K562 (cell line): ENCODE results near the gene MYL12B. TPM values are rescaled to one million over a fixed set of nuclear protein-coding genes. Genes with fewer than 3 reads are reported as not detected.

Experiments
- BCLAF1 ChIP-seq, 2 experiments: fragments of 450-650 bp in 1 of 2; IDR thresholded peaks; 2 replicates each; pipeline ENCODE4 v1.6.1; 2011 to 2017; ENCODE audit warnings: low read depth in 2 of 2, antibody characterized with exemption in 1 of 2, borderline replicate concordance in 1 of 2, low read length in 1 of 2, mild to moderate bottlenecking in 1 of 2, mixed read lengths in 1 of 2; ENCODE audit not compliant: control insufficient read depth in 1 of 2
- CAMTA2 ChIP-seq: fragments of 250-450 bp; sonication (Bioruptor Pico); conservative IDR thresholded peaks from 2 replicates; pipeline ENCODE4 v1.5.1; 2022
- CHCHD3 ChIP-seq: fragments of 250-450 bp; sonication (Bioruptor Pico); IDR thresholded peaks from 2 replicates; pipeline ENCODE4 v2.1.2; 2022; ENCODE audit warnings: mild to moderate bottlenecking
- ETV1 ChIP-seq: fragments of 450-650 bp; conservative IDR thresholded peaks from 2 replicates; pipeline ENCODE4 v1.6.1; 2016; ENCODE audit warnings: missing genetic modification characterization, control low read depth, low read depth, missing compliant biosample characterization
- HIVEP1 ChIP-seq: fragments of 250-450 bp; sonication (Bioruptor Pico); IDR thresholded peaks from 2 replicates; pipeline ENCODE4 v1.4.0; 2020; ENCODE audit warnings: mild to moderate bottlenecking
- HLTF ChIP-seq: fragments of 450-650 bp; IDR thresholded peaks from 2 replicates; pipeline ENCODE4 v1.6.1; 2016
- RBFOX2 ChIP-seq: fragments of 200-400 bp; formaldehyde crosslinking; IDR thresholded peaks from 2 replicates; pipeline ENCODE4 v1.6.1; 2017; ENCODE audit warnings: low read depth, mild to moderate bottlenecking, low read length, moderate library complexity
- TCFL5 ChIP-seq: fragments of 250-450 bp; sonication (Bioruptor Pico); conservative IDR thresholded peaks from 2 replicates; pipeline ENCODE4 v1.6.1; 2021; ENCODE audit warnings: mild to moderate bottlenecking, moderate library complexity, matching md5 sums
- TRIM25 ChIP-seq: fragments of 450-650 bp; IDR thresholded peaks from 2 replicates; pipeline ENCODE4 v1.7.0; 2016; ENCODE audit warnings: borderline replicate concordance
- YBX1 ChIP-seq: fragments of 450-650 bp; IDR thresholded peaks from 2 replicates; pipeline ENCODE4 v1.7.1; 2016; ENCODE audit warnings: mild to moderate bottlenecking
- ZBTB17 ChIP-seq: fragments of 450-650 bp; formaldehyde crosslinking; IDR thresholded peaks from 2 replicates; pipeline ENCODE4 v1.4.0; 2020; ENCODE audit warnings: mild to moderate bottlenecking
- ZFP30 ChIP-seq: fragments of 250-450 bp; sonication (Bioruptor Pico); IDR thresholded peaks from 2 replicates; pipeline ENCODE4 v1.8.0; 2022; ENCODE audit warnings: moderate library complexity, mild to moderate bottlenecking, inconsistent platforms, borderline replicate concordance
- ZNF121 ChIP-seq: sonication (generic); formaldehyde crosslinking; conservative IDR thresholded peaks from 2 replicates; pipeline ENCODE4 v1.8.0; 2022; ENCODE audit warnings: missing genetic modification reagents
- ZNF354B ChIP-seq: fragments of 250-450 bp; sonication (Bioruptor Pico); IDR thresholded peaks from 2 replicates; pipeline ENCODE4 v1.4.0; 2020
- ZNF431 ChIP-seq: sonication (generic); formaldehyde crosslinking; IDR thresholded peaks from 2 replicates; pipeline ENCODE4 v1.8.0; 2022; ENCODE audit warnings: mild to moderate bottlenecking, missing genetic modification reagents
- polyA plus RNA-seq, 8 experiments: library from polyadenylated mRNA; depleted of rRNA in 4 of 8; stranded (reverse) in 5 of 8; unstranded in 3 of 8; fragments of >200 nt; fragmentation: Nextera tagmentation in 2 of 8; fragmentation: Illumina TruSeq in 1 of 8; extraction: Ambion mirVana in 2 of 8; extraction: Trizol in 1 of 8; gene quantifications; 2 replicates each; pipeline versions ENCODE4 v1.2.1 to v1.2.3, GENCODE V29; 2011 to 2014; ENCODE audit warnings: inconsistent platforms in 1 of 8, missing spikeins in 1 of 8
- total RNA-seq, 7 experiments: library from RNA; depleted of rRNA in 6 of 7; stranded (reverse); fragments of >200 nt in 6 of 7; fragmentation: Illumina TruSeq in 2 of 7; extraction: Trizol in 2 of 7; gene quantifications; 2 replicates each; pipeline versions ENCODE4 v1.2.1 to v1.2.3, GENCODE V29; 2011 to 2021; ENCODE audit warnings: low replicate concordance in 1 of 7
- TF ChIP-seq, protein P1 (sequence below): sonication (generic); formaldehyde crosslinking; IDR thresholded peaks from 2 replicates; pipeline ENCODE4 v1.8.1; 2023; ENCODE audit warnings: mild to moderate bottlenecking, missing genetic modification reagents
- TF ChIP-seq, protein P2 (sequence below): IDR thresholded peaks from 2 replicates; pipeline ENCODE4 v1.6.1; 2012; ENCODE audit warnings: low read depth, low read length, improper control_type of control experiment, borderline replicate concordance

MYL12B gene
- total and polyA plus RNA-seq, 9 of the 15 experiments (the other 6 are each of a cell fraction or from before 2014, with no cell fraction given), result 220 to 995 (median 463) TPM

DNA sequence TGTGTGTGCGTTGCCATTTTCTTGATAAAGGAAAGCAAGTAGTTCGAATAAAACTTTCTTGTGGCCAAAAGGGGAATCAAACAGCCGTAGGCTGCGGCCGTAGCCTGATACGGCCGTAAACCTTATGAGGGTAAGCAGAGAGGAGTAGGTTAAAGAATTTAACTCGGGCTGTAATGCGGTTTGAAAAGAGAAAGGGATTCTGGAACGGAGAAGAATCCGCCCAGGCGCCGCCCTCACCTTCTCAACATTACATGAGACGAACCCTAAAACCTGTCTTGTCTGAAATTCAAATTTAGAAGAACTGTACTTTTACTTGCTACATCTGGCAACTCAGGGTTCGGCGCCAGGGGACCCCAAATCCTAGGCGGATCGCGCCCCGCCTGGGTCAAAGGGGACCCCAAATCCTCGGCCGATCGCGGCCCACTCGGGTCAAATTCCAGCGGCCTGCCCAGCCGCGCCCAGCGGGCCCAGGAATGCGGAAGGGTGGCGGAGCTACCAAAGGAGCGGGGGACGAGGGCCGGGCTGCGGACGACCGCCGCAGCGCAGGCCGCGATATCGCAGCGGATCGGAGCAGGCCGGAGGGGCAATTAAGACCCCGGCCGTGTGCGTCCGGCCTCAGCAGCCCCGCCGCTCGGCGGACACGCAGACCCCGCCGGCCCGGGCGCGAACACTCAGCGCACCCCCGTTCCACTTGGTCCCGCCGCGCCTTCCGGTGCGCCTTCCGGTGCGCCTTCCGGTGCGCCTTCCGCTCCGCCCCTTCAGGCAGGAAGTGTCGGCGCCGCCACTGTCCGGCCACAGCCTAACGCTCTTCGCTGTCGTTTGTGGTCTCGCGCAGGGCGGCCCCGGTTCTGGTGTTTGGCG, at the start of gene MYL12B (continued):
- TF ChIP-seq, protein P1, sequence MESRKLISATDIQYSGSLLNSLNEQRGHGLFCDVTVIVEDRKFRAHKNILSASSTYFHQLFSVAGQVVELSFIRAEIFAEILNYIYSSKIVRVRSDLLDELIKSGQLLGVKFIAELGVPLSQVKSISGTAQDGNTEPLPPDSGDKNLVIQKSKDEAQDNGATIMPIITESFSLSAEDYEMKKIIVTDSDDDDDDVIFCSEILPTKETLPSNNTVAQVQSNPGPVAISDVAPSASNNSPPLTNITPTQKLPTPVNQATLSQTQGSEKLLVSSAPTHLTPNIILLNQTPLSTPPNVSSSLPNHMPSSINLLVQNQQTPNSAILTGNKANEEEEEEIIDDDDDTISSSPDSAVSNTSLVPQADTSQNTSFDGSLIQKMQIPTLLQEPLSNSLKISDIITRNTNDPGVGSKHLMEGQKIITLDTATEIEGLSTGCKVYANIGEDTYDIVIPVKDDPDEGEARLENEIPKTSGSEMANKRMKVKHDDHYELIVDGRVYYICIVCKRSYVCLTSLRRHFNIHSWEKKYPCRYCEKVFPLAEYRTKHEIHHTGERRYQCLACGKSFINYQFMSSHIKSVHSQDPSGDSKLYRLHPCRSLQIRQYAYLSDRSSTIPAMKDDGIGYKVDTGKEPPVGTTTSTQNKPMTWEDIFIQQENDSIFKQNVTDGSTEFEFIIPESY (CRISPR knock-in tag), result no peak
- no peak for TF ChIP-seq CHCHD3 (CRISPR knock-in tag)
- TF ChIP-seq ETV1 (tag), result peak; percentile 95
- no peak for TF ChIP-seq ZNF354B
- TF ChIP-seq ZBTB17, result peak; percentile 86
- TF ChIP-seq, protein P2, sequence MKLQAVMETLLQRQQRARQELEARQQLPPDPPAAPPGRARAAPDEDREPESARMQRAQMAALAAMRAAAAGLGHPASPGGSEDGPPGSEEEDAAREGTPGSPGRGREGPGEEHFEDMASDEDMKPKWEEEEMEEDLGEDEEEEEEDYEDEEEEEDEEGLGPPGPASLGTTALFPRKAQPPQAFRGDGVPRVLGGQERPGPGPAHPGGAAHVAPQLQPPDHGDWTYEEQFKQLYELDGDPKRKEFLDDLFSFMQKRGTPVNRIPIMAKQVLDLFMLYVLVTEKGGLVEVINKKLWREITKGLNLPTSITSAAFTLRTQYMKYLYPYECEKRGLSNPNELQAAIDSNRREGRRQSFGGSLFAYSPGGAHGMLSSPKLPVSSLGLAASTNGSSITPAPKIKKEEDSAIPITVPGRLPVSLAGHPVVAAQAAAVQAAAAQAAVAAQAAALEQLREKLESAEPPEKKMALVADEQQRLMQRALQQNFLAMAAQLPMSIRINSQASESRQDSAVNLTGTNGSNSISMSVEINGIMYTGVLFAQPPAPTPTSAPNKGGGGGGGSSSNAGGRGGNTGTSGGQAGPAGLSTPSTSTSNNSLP, result no peak; the same call in 1 of the 2 replicates
- no peak for TF ChIP-seq ZFP30
- no peak for TF ChIP-seq HIVEP1
- TF ChIP-seq CAMTA2 (CRISPR knock-in tag), result 0 out of 2 replicates have a peak, but pooled peaks have one; percentile 59
- no peak for TF ChIP-seq ZNF431 (CRISPR knock-in tag)
- TF ChIP-seq HLTF, result 0 out of 2 replicates have a peak, but pooled peaks have one; percentile 14
- no peak for TF ChIP-seq TCFL5 (CRISPR knock-in tag)
- TF ChIP-seq BCLAF1 (IDR thresholded peaks at IDR 0.05; ENCODE audit: borderline replicate concordance in 1 of 2, control insufficient read depth in 1 of 2, low read depth in 2 of 2, low read length in 1 of 2), result peak; percentile 70 to 96; a peak in 2 of 4 replicates
- TF ChIP-seq YBX1, result no peak
- peak; percentile 99 for TF ChIP-seq RBFOX2
- 0 out of 2 replicates have a peak, but pooled peaks have one; percentile 25 for TF ChIP-seq TRIM25
- TF ChIP-seq ZNF121 (CRISPR knock-in tag), result no peak
